CD1c-positive myeloid dendritic cell (primary cell): Measurements from ENCODE around the gene PAPLN.
"Not testable (repeated sequence)": the region's sequence is repeated elsewhere in the genome, so short reads cannot be mapped to it uniquely, and the experiment has no call there.

Experiments used
- DNase-seq: peaks from one replicate; pipeline ENCODE4 v3.0.0-alpha.2; 2016; ENCODE audit errors: extremely low spot score

The PAPLN gene, protein sequence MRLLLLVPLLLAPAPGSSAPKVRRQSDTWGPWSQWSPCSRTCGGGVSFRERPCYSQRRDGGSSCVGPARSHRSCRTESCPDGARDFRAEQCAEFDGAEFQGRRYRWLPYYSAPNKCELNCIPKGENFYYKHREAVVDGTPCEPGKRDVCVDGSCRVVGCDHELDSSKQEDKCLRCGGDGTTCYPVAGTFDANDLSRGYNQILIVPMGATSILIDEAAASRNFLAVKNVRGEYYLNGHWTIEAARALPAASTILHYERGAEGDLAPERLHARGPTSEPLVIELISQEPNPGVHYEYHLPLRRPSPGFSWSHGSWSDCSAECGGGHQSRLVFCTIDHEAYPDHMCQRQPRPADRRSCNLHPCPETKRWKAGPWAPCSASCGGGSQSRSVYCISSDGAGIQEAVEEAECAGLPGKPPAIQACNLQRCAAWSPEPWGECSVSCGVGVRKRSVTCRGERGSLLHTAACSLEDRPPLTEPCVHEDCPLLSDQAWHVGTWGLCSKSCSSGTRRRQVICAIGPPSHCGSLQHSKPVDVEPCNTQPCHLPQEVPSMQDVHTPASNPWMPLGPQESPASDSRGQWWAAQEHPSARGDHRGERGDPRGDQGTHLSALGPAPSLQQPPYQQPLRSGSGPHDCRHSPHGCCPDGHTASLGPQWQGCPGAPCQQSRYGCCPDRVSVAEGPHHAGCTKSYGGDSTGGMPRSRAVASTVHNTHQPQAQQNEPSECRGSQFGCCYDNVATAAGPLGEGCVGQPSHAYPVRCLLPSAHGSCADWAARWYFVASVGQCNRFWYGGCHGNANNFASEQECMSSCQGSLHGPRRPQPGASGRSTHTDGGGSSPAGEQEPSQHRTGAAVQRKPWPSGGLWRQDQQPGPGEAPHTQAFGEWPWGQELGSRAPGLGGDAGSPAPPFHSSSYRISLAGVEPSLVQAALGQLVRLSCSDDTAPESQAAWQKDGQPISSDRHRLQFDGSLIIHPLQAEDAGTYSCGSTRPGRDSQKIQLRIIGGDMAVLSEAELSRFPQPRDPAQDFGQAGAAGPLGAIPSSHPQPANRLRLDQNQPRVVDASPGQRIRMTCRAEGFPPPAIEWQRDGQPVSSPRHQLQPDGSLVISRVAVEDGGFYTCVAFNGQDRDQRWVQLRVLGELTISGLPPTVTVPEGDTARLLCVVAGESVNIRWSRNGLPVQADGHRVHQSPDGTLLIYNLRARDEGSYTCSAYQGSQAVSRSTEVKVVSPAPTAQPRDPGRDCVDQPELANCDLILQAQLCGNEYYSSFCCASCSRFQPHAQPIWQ

DNA sequence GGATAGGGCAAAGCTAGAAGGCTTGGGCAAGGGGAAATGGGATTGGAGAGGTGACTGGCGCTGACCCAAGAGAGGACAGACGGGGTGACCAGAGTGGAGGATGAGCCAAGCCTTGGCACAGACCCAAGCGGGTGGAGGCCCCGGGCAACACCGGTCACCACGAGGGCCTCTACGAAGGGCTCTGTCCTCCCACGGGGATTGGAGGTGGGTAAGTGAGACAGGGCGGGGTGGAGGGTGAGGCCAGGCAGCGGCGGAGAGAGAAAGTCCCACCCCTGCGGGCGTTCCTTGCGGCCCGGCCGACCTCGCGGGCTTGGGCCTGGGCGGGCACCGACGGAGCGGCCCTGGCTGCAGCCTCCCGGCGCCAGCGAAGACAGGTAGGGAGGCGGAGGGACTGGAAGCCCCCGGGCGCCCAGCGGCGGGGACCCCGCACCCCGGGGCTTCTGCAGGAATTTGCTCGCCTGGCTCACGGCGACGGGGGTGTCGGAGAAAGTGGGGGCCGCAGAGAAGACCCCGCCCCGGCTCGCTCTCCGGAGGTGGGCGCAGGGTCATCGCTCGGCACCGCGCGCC lies at the start of gene PAPLN:
PAPLN (plus strand) TSS at position 288 of the 567 bp plus-strand sequence. CDS start 2,273 bp downstream, outside the sequence.
- DNase-seq = peak; percentile 70

DNA sequence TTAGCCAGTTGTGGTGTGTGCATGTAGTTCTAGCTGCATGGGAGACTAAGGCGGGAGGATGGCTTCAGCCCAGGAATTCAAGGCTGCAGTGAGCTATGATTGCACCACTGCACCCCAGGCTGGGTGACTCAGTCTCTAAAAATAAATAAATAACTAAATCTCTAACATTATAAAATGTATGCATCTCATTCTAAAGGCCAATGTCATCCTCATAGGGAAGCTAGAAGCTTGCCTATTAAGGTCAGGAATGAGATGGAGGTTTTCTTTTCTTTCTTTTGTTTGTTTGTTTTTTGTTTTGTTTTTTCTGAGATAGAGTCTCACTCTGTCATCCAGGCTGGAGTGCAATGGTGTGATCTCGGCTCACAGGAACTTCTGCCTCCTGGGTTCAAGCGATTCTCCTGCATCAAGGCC lies 48.8 kb upstream of the PAPLN start:
- no peak for DNase-seq

DNA sequence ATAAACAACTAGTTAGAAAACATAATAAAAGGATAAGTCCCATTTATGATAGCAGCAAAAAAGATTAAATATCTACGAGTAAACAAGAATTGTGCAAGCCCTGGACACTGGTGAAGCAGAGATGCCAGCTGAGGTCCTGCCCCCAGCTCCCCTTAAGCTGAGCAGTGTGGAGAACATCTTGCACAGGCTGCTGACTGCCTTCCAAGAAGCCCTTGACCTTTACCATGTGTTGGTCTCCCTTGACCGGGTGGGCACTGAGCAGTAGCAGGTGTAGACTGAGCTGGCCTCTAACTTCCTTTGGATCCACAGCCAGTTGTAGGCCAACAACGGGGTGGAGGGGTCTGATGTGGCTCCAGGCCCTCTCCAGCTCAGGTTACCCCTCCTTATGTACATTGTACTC lies 47.7 kb upstream of the PAPLN start:
- DNase-seq = no peak

DNA sequence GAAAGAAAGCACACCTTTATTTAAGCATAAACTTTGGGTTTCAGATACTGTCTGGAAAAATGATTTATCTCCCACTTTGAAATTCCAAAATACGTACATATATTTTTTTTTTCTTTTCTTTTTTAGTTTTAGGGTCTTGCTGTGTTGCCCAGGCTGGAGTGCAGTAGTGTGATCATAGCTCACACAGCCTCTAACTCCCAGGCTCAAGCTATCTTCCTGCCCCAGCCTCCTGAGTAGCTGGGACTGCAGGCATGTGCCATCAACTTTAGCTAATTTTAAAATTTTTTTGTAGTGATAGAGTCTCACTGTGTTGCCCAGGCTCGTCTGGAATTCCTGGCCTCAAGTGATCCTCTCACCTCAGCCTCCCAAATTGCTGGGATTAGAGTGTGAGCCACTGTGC lies 45.9 kb upstream of the PAPLN start:
- DNase-seq = no peak

DNA sequence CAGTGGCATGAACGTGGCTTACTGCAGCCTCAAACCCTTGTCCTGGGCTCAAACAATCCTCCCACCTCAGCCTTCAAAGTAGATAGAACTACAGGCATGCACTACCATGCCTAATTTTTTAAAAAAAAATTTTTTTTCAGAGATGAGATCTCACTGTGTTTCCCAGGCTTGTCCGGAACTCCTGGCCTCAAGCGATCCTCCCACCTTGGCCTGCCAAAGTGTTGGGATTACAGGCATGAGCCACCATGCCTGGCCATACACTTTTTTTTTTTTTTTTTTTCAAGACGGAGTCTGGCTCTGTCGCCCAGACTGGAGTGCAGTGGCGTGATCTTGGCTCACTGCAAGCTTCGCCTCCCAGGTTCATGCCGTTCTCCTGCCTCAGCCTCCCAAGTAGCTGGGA lies 43.0 kb upstream of the PAPLN start:
- not testable (repeated sequence) for DNase-seq

DNA sequence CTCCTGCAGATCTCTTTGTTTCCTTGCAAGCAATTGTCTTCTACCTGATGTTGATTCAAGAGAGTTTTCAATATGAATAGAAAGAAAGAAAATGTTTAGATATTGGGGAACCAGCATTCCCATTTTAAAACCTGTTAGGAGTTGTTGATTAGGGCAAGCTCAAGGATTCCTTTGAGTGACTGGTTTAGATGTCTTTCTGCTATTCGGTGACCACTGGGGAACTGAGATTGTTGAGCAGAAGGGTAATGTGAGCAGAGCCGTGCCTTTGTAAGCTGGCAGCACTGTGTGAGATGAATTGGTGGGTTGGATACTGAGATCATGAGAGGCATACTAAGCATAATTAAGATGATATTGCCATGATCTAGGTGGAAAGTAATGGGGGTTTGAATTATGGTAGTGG lies 39.1 kb upstream of the PAPLN start:
- no peak for DNase-seq

DNA sequence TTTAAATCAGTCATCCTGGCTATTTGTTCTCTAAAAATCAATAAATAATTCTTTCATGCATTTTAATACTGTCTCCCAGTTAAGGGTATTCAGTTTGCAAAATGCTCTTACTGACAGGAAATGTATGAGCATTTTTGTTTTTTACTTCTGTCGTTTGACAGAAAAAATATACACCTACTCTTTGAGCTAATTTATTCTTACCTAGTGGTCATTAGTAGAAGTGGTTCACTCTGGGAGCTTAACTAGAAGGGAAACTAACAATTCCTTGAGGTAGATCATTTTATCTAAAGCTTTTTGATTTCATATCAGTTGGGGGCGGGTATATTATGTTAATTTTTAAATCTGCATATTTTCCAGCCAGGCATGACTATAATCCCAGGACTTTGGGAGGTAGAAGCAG lies 33.8 kb upstream of the PAPLN start:
- DNase-seq = no peak

DNA sequence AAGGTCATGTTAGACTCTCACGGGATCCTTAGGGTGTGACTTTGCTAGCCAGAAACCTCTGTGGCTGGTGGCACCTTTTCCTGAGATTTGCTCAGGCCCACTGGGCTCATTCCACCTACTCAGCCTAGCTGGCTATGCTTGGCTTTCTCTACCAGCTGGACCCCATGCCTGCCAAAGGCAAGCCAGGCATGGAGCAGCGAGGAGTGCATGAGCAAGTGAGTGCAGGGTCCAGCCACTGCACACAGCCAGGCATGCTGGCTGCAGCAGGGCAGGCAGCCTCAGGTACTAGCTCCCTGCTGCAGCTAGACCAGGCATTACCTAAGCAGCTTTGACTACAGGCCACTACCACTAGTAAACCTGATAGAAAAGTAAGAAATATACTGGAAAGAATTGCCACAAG lies 29.7 kb upstream of the PAPLN start:
- DNase-seq = no peak

DNA sequence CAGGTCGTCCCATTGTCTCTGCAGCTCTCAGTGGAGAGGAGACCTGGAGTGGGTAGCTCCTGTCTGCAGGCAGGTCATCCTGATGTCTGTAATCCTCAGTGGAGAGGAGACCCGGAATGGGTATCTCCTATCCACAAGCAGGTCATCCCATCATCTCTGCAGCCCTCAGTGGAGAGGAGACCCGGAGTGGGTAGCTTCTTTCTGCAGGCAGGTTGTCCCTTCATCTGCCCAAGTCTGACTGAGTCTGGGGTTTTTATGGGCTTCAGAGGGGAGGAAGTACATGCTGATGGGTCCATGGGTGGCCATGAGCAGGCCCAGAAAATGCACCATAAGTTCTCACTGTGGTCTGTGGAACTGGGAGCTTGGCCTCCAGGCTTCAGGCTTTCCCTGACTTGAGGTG lies 28.9 kb upstream of the PAPLN start:
- DNase-seq = no peak

DNA sequence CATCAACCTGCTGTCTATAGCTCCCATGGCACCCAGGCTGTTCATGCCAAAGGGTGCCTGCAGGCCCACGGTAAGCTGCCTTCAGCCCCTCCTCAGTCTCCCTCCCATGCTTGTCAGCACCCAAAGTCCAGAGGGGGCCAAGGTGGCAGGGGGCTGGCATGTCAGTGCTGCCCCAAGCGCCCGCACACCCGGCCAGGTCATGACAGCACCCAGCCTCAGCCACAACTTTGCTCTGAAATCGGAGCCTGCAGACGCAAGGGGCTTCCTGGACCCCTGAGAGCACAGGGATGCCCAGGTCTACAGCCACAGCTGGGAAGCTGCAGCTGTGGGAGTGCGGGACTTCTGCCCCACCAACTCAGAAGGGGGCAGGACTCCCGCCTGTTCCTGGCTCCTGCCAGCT lies 28.5 kb upstream of the PAPLN start:
- no peak for DNase-seq

DNA sequence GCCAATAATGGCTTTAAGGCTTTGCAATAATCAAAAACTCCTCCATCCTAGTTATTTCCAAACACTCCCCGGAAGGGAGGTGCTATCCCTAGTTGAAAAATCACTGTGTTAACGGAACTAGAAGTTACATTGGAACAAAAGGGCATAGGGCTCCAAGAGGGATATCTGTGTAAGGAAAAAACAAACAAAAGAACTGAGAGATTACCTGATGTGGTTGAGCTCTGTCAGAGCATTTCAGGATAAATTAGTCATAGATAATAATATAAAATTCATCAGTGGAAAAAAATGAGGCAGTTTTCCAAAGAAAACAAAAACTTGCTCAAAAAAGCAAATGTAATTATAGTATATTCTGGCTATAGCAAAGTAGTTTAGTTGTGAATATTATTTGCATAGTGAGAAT lies 27.4 kb upstream of the PAPLN start:
- no peak for DNase-seq

DNA sequence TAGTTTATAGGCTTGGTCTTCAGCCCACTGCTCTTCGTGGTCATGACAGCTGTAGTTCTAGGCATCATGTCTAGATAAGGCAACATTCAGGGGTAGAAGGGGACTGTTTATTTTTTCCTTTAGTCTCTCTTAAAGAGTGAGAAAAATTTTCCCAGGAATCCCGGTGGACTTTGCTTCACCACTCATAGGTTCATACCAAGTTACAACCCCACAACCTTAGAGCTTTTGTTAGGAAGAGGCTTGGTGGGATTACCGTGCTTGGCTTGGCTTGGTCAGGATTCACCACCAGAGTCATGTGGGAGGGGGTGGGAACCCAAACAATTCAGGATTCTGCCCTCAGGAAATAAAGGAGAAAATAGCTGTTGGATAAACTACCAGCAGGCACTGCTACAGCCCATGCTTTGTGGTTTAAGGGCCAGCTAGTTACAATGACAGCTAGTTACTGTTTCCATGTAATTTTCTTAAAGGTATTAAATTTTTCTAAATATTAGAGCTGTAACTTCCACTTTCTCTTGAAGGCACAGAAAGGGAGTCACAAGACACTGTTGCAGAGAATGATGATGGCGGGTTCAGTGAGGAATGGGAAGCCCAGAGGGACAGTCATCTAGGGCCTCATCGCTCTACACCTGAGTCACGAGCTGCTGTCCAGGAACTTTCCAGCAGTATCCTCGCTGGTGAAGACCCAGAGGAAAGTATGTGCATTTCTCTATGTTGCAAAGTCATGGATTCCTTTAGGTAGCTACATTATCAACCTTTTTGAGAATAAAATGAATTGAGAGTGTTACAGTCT lies 25.9 kb upstream of the PAPLN start:
- DNase-seq = no peak

DNA sequence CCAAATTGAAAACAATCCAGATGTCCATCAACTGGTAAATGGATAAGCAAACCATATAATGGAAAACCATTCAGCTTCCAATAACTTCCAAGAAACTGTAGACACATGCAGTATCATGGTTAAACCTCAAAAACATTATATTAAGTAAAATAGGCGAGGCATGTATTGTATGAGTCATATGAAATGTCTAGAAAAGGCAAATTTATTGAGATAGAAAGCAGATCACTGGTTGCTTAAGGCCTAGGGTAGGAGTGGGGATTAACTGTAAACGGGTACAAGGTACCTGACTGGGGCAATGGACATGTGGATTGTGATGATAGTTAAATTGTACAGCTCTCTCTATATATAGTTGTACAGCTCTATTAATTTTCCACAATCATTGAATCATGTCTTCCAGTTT lies 21.3 kb upstream of the PAPLN start:
- no peak for DNase-seq

DNA sequence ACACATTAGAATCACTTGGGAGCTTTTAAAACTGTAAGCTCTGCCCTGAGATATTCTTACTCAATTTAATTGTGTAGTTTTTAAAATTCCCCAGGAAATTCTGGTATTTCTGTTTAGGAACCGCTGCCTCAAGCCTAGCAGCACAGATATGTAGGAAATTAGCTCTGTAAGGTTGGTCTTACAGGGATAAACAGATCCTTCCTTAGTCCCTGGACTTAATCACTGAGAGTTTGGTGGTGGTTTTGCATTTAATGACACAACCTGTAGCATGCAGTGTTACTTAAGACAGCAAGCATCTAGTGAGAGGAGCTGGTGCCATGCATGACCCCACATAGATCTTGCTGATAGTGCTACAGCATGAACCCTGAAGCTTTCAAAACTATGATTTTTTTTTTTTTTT lies 19.9 kb upstream of the PAPLN start:
- no peak for DNase-seq

DNA sequence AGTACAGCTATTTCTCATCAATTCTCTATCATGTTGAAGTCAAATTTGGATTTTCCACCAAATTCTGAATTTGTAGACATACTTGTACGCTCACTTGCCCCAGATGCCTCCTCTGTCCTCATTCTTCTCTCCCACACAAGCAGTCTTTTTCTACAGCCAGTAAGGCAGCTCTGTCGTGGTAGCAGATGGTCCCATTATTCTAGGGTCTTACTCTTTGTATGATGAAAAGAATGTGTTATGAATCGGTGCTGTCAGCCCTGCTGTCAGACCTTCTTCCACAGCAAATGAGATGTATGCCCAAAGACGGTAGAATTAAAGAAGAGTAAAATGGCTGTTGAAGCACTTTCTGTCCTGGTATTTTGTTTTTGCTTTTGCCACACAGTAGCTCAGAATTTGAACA lies 17.2 kb upstream of the PAPLN start:
- no peak for DNase-seq

DNA sequence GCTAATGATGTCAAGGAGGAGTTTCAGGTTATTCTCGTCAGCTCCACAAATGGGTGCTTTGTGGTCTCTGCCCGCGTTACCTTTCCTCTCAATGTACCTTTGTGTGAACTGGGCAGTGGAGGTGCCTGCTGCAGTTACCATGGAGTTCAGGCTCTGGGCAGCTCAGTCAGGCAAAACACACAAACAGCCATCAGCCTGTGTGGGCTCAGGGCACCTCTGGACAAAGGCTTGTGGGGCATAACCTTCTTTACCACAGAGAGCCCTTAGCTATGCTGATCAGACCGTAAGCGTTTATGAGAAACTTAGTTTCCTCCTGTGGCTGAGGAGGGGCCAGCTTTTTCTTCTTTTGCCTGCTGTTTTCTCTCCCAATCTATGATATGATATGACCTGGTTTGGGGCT lies 16.7 kb upstream of the PAPLN start:
- DNase-seq = no peak

DNA sequence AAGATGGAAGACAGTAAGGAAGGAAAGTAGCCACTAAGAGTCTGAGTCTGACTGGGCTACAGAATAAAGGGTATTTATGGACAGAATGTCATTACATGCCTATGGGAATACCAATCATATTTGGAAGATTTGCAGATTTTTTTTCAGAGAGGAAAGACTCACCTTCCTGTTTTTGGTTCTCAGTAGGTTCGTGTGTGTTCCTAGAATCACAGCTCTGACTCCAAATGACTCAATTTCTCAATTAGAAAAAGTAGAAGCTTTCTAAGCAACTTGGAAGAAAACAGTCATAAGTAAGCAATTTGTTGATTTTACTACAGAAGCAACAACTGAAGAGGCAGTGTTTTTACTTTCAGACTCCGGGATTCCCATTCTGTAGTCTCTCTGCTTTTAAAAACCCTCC lies 15.4 kb upstream of the PAPLN start:
- DNase-seq = peak; percentile 56

DNA sequence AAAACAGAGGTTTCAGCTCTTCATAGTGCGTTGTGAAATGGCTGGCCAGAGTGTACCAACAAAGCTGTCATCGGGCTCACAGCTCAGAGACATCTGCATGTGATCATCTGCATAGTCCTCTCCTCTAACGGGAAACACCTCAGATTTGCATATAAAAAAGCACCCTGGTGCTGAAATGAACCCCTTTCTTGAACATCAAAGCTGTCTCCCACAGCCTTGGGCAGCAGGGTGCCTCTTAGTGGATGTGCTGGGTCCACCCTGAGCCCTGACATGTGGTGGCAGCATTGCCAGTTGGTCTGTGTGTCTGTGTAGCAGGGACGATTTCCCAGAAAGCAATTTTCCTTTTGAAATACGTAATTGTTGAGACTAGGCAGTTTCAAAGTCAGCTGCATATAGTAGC lies 14.3 kb upstream of the PAPLN start:
- DNase-seq = no peak

DNA sequence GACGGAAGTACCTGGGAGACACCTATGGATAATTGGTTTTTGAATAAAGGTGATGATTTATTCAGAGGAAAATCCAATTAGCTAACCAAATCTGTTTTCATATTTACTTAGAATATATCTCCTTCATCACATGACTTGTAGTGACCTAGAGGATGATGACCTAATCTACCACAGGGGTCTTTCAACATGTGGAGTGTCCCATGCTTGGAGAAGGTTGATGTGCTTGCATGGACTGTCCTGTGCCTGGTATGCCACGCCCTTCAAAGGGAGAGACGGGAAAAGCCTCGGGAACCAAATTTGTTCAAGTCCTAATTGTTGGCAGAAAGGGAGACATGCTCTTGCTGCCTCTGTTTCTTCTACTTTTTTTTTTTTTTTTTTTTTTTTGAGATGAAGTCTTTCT lies 11.8 kb upstream of the PAPLN start:
- DNase-seq = no peak

DNA sequence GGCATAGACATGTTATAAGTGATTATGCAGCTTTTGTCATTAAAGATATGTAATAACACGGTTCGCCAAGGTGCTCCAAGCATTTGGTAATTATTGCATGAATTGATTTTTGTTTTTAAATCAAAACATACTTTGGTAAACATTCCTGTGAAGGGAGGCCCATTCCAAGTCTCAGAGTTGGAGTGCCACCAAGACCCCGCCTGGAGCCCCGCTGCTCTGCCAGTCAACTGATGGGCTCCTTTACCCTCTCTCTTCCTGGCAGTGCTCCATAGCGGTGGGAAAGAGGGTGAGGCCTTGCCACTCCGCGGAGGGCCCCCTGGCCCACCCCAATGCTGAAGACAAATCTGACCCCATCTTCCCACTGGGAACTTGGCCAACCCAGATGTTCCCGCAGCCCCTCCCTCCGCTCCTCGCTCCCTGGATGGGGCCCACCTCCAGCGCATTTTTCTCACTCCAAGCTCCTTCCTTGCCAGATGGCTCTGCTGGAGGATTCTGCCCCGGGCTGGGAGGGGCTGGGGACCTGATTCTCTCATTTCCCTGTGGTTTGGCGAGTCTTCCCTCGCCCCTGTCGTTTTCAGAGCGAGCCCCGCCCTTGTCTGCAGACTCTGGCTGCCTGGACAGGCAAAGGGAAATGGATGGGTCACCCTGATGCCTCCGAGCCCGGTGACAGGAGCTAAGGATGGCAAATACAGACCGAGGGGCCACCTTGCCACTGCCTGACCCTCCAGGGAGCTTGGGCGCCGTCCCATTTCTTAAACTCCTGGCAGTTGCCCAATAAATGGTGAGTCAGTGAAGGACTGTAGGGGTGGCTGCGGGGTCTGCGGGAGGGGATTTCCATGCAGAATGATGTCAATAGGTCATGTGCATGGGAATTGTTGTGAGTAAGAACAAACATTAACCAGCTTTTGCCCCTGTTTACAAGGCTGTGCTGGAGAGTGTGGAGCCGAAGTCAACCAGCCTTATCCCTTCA lies 9.2 kb upstream of the PAPLN start:
- DNase-seq = peak; percentile 33
